Bronchial epithelial cell (primary cell): ENCODE results near the gene ALPL. TPM values are rescaled to one million over a fixed set of nuclear protein-coding genes. Genes with fewer than 3 reads are reported as not detected.
A peak's percentile ranks its signal among the peaks of the same experiment; 100 is the strongest.
"Not testable (repeated sequence)": the region's sequence is repeated elsewhere in the genome, so short reads cannot be mapped to it uniquely, and the experiment has no call there.

Source experiments
- DNase-seq: peaks from one replicate; pipeline ENCODE4 v3.0.0-alpha.2; 2010; ENCODE audit warnings: low read depth
- FAIRE-seq: peaks from 2 replicates; lab custom pipeline; 2011; peaks lifted over from hg19 to GRCh38; lab: Jason Lieb, UNC
- H3K27me3 ChIP-seq: 2 replicates; pipeline ENCODE4 v1.5.1; 2011; ENCODE audit warnings: low read length; ENCODE audit not compliant: control insufficient read depth, insufficient read depth
- H3K36me3 ChIP-seq: 2 replicates; pipeline ENCODE4 v1.5.1; 2011; ENCODE audit warnings: low read length; ENCODE audit not compliant: control insufficient read depth, insufficient read depth
- H3K4me3 ChIP-seq: 2 replicates; pipeline ENCODE4 v1.5.1; 2011; ENCODE audit warnings: mild to moderate bottlenecking, low read depth, low read length, control low read depth
- total RNA-seq: library from RNA; depleted of rRNA; stranded (reverse); fragments of >200 nt; gene quantifications from 2 replicates; pipeline ENCODE4 v1.2.1, GENCODE V29; 2014
- TF ChIP-seq, protein P1 (sequence below): IDR thresholded peaks from 2 replicates; pipeline ENCODE4 v1.5.1; 2011; ENCODE audit warnings: mild to moderate bottlenecking, moderate library complexity, low read length, control low read depth, inconsistent platforms; ENCODE audit not compliant: insufficient read depth, severe bottlenecking

Gene ALPL
- total RNA-seq, 1 donor from 2014 or later: not detected

DNA sequence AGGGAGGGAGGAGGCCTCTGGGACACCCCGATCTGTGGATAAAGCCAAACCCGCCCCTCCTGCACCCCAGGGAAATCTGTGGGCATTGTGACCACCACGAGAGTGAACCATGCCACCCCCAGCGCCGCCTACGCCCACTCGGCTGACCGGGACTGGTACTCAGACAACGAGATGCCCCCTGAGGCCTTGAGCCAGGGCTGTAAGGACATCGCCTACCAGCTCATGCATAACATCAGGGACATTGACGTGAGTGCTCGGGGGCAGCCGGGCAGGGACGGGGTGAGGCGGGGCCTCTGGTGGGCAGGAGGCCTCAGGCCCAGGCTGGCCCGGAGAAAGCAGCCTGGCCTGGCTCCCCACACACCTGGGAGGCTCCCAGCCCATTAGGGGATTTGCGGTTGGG is 54.7 kb downstream of the ALPL start:
- no peak for DNase-seq
- TF ChIP-seq, protein P1, sequence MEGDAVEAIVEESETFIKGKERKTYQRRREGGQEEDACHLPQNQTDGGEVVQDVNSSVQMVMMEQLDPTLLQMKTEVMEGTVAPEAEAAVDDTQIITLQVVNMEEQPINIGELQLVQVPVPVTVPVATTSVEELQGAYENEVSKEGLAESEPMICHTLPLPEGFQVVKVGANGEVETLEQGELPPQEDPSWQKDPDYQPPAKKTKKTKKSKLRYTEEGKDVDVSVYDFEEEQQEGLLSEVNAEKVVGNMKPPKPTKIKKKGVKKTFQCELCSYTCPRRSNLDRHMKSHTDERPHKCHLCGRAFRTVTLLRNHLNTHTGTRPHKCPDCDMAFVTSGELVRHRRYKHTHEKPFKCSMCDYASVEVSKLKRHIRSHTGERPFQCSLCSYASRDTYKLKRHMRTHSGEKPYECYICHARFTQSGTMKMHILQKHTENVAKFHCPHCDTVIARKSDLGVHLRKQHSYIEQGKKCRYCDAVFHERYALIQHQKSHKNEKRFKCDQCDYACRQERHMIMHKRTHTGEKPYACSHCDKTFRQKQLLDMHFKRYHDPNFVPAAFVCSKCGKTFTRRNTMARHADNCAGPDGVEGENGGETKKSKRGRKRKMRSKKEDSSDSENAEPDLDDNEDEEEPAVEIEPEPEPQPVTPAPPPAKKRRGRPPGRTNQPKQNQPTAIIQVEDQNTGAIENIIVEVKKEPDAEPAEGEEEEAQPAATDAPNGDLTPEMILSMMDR: no peak
- H3K4me3 ChIP-seq: no peak overlapping the region
- no peak for FAIRE-seq
- no peaks in the 10 kb centered on the region for H3K36me3 ChIP-seq
- H3K27me3 ChIP-seq: no peaks in the 10 kb centered on the region

DNA sequence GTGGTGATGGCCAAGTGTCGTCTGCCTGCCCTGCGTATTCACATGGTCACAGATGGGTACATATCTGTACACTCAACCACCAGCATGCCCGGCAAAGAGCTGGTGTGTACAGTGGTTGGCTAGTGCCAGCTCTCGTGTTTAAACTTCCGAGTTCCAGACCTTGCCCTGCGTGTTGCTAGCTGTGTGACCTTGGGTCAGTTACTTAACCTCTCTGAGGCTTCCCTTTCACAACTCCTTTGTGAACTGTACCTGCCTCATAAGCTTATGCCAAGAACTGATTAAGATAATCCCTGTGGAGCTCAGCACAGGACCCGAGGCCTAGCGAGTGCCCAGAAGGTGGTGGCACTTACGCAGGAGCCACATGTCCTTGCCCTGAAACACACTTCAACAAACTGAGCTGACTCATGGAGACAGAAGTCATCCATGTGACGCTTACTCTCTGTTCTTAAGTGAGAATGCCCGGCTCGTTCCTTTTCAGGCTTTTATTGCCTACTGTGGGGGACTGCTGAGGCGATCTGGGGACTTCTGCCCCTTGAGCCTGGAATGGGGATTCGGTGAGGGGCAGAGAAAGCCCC is 55.4 kb downstream of the ALPL start:
- no peak overlapping the region for H3K4me3 ChIP-seq
- H3K27me3 ChIP-seq: no peaks in the 10 kb centered on the region
- TF ChIP-seq, protein P1: no peak
- no peaks in the 10 kb centered on the region for H3K36me3 ChIP-seq
- DNase-seq (no peak), FAIRE-seq (no peak)

DNA sequence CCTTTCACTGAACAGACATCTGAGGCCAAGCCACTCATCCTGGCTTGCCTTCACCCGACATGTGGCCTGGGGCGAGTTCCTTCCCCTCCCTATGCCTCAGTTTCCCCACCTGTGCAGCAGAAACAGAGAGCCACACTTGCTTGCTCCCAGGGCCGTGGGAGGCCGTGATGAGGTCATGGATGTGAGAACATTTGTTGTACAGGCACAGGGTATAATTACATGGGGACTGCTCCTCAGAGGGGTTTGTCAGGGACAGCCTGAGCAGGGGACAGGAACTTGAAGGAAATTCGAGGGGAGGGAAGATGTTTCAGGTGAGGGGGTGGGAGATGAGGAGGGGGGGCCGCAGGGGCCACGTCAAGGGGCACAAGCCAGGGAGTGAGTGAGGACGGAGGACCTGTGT is 56.1 kb downstream of the ALPL start:
- H3K36me3 ChIP-seq: no peaks in the 10 kb centered on the region
- no peak for FAIRE-seq
- no peak overlapping the region for H3K4me3 ChIP-seq
- H3K27me3 ChIP-seq: no peaks in the 10 kb centered on the region
- no peak for DNase-seq
- TF ChIP-seq, protein P1: no peak

DNA sequence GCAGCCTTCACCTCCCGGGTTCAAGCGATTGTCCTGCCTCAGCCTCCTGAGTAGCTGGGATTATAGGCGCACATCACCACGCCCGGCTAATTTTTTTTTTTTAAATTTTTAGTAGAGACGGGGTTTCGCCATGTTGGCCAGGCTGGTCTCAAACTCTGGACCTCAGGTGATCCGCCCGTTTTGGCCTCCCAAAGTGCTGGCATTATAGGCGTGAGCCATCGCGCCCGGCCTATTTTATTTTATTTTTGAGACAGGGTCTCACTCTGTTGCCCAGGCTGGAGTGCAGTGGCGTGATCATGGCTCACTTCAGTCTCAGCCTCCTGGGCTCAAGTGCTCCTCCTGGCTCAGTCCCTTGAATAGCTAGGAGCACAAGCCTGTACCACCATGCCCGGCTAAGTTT is 57.1 kb downstream of the ALPL start:
- not testable (repeated sequence) for H3K27me3 ChIP-seq, H3K36me3 ChIP-seq, H3K4me3 ChIP-seq, FAIRE-seq, DNase-seq

DNA sequence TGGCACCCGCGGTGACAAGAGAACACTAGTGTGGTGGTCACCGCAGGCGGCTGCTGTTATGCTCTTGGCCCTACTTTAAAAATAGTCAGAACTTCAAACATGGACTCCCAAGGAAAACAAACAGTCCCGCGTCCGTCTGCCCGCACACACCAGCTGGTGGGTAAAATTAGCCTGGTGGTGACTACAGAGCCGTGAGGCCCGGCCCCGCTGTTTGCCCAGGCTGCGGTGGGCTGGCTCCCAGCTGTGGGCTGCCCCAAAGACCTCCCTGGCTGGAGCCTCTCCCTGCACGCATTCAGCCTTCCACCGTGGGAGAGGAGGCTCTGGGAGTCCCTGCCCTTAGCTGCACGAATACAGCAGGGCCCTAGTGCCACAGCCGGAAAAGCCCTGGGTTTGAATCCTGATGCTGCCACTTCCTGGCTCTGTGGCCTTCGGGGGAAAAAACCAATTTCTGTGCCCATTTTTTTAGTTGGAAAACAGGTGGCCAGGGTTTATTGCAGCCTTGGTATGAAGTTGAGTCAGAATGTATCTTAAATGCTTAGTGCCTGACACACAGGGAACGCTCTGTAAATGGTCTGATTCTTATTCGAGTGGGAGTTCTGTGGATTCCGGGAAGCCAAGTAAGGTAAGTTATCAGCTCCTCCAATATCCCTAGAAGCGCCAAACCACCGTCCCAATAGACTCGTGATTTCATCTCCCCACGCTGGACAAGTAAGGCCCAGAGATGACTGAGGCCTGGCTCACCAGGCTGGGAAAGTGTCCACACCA is 58.2 kb downstream of the ALPL start:
- TF ChIP-seq, protein P1: no peak
- H3K27me3 ChIP-seq: no peaks in the 10 kb centered on the region
- DNase-seq (no peak), FAIRE-seq (no peak)
- no peak overlapping the region for H3K4me3 ChIP-seq
- H3K36me3 ChIP-seq: no peaks in the 10 kb centered on the region

DNA sequence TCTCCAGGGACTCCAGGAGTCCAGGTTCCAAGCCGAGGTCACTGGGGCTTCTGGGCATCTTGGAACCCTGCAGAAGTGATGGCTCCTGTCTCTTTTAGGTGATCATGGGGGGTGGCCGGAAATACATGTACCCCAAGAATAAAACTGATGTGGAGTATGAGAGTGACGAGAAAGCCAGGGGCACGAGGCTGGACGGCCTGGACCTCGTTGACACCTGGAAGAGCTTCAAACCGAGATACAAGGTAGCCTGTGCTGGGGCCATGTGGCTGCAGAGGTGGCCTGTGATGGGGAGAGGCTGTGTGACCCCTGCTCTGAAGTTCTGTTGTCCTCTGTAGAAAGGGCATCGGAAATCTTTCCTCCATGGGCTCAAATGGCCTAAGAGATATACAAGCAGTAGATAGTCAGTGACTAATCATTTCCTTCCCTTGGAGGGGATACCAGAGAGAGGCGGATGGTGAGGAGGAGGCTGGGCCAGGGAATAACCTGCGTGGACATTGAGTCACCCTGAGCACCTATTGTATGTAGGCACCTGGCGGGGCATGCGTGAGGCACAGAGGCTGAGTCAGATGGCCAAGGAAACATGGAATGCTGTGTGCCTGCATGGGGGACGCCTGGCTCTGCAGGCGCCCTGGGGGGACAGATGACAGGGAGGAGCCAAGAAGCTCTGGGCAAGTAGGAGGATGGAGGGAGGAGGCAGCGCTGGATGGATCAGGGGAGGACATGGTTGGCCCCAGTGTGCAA is 59.0 kb downstream of the ALPL start:
- TF ChIP-seq, protein P1: no peak
- H3K36me3 ChIP-seq: no peaks in the 10 kb centered on the region
- no peak for FAIRE-seq
- DNase-seq: peak; percentile 77
- no peaks in the 10 kb centered on the region for H3K27me3 ChIP-seq
- no peak overlapping the region for H3K4me3 ChIP-seq
